ENCODE data around the gene PIGQ. TPM values are rescaled to one million over a fixed set of nuclear protein-coding genes. Genes with fewer than 3 reads are reported as not detected.

The PIGQ gene
- total RNA-seq, 5 donors from 2014 or later (not counting 1 experiment from before 2014, with no cell fraction given): 38.2 to 86.9 (median 63.1) TPM

- ChIA-PET CTCF (no interaction called here), POLR2A (no interaction called here)
- WGBS (ENCODE audit: insufficient coverage): 1% methylated on average over 52 of the region's 55 CpGs
- DNase-seq (peak in 10 of 35 experiments; percentile 10 to 48 (median 20)), ATAC-seq (replicated peaks in 1 of 4) (peak; percentile 1 to 11 (median 7))
- Mint-ChIP-seq H3K27ac (peak overlapping the region; percentile 87 to 92), H3K27me3 (no peaks in the 10 kb centered on the region), H3K36me3 (no peaks in the 10 kb centered on the region), H3K9me3 (no peaks in the 10 kb centered on the region), H3K4me3 (peak overlapping the region; percentile 88 to 90 (median 88)), H3K4me1 (peaks cover 25 to 42% (median 38%) of the 10 kb centered on the region in 3 donors)
- Histone ChIP-seq H3K9me3 (no peaks in the 10 kb centered on the region), H3K4me3 (ENCODE audit: control insufficient read depth in 1 of 2, extremely low read depth in 1 of 2, low read length in 1 of 2) (peak overlapping the region; percentile 76 to 80), H3K36me3 (ENCODE audit: control insufficient read depth in 2 of 2, extremely low read depth in 1 of 2, insufficient read depth in 1 of 2, low read length in 1 of 2) (no peaks in the 10 kb centered on the region), H3K27ac (ENCODE audit: low read length) (peak overlapping the region; percentile 55), H3K4me1 (ENCODE audit: control insufficient read depth in 1 of 2, extremely low read depth in 1 of 2, insufficient read depth in 2 of 2, low read length in 2 of 2) (peaks cover 12 to 55% of the 10 kb centered on the region in 2 experiments), H3K27me3 (replicated peaks in 1 of 2; ENCODE audit: control insufficient read depth in 2 of 2, extremely low read depth in 1 of 2, insufficient read depth in 2 of 2, low read length in 1 of 2) (no peaks in the 10 kb centered on the region)
Measured at GRCh38 chr16:528111-529011, 41.4 kb upstream of the PIGQ start.

- Mint-ChIP-seq H3K36me3 (no peaks in the 10 kb centered on the region), H3K4me3 (peak overlapping the region; percentile 88 to 90 (median 88)), H3K27ac (peak overlapping the region; percentile 87 to 92), H3K4me1 (peaks cover 25 to 41% (median 38%) of the 10 kb centered on the region in 3 donors), H3K9me3 (no peaks in the 10 kb centered on the region), H3K27me3 (no peaks in the 10 kb centered on the region)
- Histone ChIP-seq H3K9me3 (no peaks in the 10 kb centered on the region), H3K27me3 (replicated peaks in 1 of 2; ENCODE audit: control insufficient read depth in 2 of 2, extremely low read depth in 1 of 2, insufficient read depth in 2 of 2, low read length in 1 of 2) (no peaks in the 10 kb centered on the region), H3K4me1 (ENCODE audit: control insufficient read depth in 1 of 2, extremely low read depth in 1 of 2, insufficient read depth in 2 of 2, low read length in 2 of 2) (peaks cover 12 to 59% of the 10 kb centered on the region in 2 experiments), H3K4me3 (ENCODE audit: control insufficient read depth in 1 of 2, extremely low read depth in 1 of 2, low read length in 1 of 2) (peak overlapping the region; percentile 76 to 80), H3K36me3 (ENCODE audit: control insufficient read depth in 2 of 2, extremely low read depth in 1 of 2, insufficient read depth in 1 of 2, low read length in 1 of 2) (no peaks in the 10 kb centered on the region), H3K27ac (ENCODE audit: low read length) (peak overlapping the region; percentile 55)
- CTCF ChIA-PET: no interaction called here
- peak in 11 of 35 experiments; percentile 10 to 41 (median 20) for DNase-seq
- POLR2A ChIA-PET: no interaction called here
- 29% methylated on average over 11 of the region's 12 CpGs for WGBS (ENCODE audit: insufficient coverage)
- no peak for ATAC-seq (replicated peaks in 1 of 4)
Measured at GRCh38 chr16:529012-529575, 40.7 kb upstream of the PIGQ start.

DNA sequence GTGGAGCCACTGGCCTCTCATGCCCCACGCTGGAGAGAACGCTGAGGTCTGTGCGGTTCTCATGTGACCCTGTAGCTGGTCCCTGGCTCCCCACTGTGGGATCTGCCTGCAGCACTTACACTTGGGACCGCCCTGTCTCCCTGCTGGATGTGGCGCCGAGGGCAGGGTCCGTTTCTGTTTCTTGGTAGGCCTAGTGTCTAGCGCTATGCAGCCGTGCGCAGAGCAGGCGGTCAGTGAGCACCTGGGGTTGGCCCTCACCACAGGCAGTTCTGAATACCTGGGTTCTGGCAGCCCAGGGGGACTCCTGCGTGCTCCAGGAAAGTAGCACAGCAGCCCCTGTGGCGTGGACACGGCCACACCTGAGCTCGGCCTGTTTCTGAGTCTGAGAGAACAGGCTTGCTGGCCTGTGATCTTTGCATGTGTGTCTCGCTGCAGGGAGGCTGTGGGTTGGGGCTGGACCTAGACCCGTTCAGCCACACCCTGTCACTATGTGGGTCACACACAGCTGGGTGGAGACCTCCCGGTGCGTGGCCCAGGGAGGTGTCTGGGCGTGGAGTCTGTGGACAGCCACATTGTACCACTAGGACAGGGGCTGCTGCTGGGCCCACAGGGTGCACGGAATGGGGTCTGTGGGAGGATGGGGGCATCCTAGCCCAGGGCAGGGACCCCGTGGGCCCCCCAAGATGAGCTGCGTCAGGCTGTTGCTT, 39.5 kb upstream of the PIGQ start:
- Histone ChIP-seq H3K9me3 (no peaks in the 10 kb centered on the region), H3K4me1 (ENCODE audit: control insufficient read depth in 1 of 2, extremely low read depth in 1 of 2, insufficient read depth in 2 of 2, low read length in 2 of 2) (peaks cover 12 to 50% of the 10 kb centered on the region in 2 experiments), H3K27ac (ENCODE audit: low read length) (no peak overlapping the region), H3K36me3 (ENCODE audit: control insufficient read depth in 2 of 2, extremely low read depth in 1 of 2, insufficient read depth in 1 of 2, low read length in 1 of 2) (peaks cover 0 to 2% of the 10 kb centered on the region in 2 donors), H3K4me3 (ENCODE audit: control insufficient read depth in 1 of 2, extremely low read depth in 1 of 2, low read length in 1 of 2) (no peak overlapping the region), H3K27me3 (replicated peaks in 1 of 2; ENCODE audit: control insufficient read depth in 2 of 2, extremely low read depth in 1 of 2, insufficient read depth in 2 of 2, low read length in 1 of 2) (no peaks in the 10 kb centered on the region)
- Mint-ChIP-seq H3K27ac (peak overlapping the region; percentile 28 to 36), H3K4me3 (peak overlapping the region; percentile 88 to 90 (median 88)), H3K27me3 (no peaks in the 10 kb centered on the region), H3K4me1 (peaks cover 25 to 36% (median 35%) of the 10 kb centered on the region in 3 donors), H3K36me3 (no peaks in the 10 kb centered on the region), H3K9me3 (no peaks in the 10 kb centered on the region)
- ATAC-seq (replicated peaks in 1 of 4) (no peak), DNase-seq (no peak)
- CTCF ChIA-PET: no interaction called here
- 79% methylated on average over 21 of the region's 23 CpGs for WGBS (ENCODE audit: insufficient coverage)
- POLR2A ChIA-PET: no interaction called here

DNA sequence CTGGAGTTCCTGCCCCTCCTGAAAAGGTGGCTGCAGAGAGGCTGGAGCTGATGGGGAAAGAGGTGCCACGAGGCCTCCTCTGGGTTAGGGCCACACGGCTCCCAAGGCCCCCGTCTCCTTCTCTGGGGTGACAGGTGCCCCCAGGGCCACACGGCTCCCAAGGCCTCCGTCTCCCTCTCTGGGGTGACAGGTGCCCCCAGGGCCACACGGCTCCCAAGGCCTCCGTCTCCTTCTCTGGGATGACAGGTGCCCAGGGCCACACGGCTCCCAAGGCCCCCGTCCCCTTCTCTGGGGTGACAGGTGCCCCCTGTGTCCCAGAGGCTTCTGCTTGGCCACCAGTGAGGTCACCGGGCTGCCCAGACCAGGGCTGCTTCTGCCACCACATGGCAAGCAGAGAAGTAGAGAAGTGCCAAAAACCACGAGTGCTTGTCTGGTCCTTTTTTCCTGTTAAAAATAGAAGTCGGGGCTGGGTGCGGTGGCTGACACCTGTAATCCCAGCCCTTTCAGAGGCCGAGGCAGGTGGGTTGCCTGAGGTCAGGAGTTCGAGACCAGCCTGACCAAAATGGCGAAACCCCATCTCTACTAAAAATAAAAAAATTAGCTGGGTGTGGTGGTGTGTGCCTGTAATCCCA, 38.2 kb upstream of the PIGQ start:
- H3K27ac Mint-ChIP-seq: no peak overlapping the region
- no peak for ATAC-seq (replicated peaks in 1 of 4)
- WGBS (ENCODE audit: insufficient coverage): 89% methylated on average over 11 of the region's 16 CpGs
- H3K4me1 Mint-ChIP-seq: peaks cover 21 to 24% (median 21%) of the 10 kb centered on the region in 3 donors
- ChIA-PET CTCF (no interaction called here), POLR2A (interaction anchor here in 1 of 2 donors (0.6 kb wide), 1 partner anchor 11 kb away, joined by 4 read pairs; no protein-coding TSS in a partner anchor)
- Histone ChIP-seq H3K27me3 (replicated peaks in 1 of 2; ENCODE audit: control insufficient read depth in 2 of 2, extremely low read depth in 1 of 2, insufficient read depth in 2 of 2, low read length in 1 of 2) (no peaks in the 10 kb centered on the region), H3K4me3 (ENCODE audit: control insufficient read depth in 1 of 2, extremely low read depth in 1 of 2, low read length in 1 of 2) (no peak overlapping the region), H3K4me1 (ENCODE audit: control insufficient read depth in 1 of 2, extremely low read depth in 1 of 2, insufficient read depth in 2 of 2, low read length in 2 of 2) (peaks cover 2 to 37% of the 10 kb centered on the region in 2 experiments), H3K36me3 (ENCODE audit: control insufficient read depth in 2 of 2, extremely low read depth in 1 of 2, insufficient read depth in 1 of 2, low read length in 1 of 2) (peaks cover under 1 to 9% of the 10 kb centered on the region in 2 donors), H3K27ac (ENCODE audit: low read length) (no peak overlapping the region), H3K9me3 (no peaks in the 10 kb centered on the region)
- no peaks in the 10 kb centered on the region for H3K9me3 Mint-ChIP-seq
- no peaks in the 10 kb centered on the region for H3K36me3 Mint-ChIP-seq
- H3K4me3 Mint-ChIP-seq: no peak overlapping the region
- H3K27me3 Mint-ChIP-seq: no peaks in the 10 kb centered on the region
- no peak for DNase-seq

DNA sequence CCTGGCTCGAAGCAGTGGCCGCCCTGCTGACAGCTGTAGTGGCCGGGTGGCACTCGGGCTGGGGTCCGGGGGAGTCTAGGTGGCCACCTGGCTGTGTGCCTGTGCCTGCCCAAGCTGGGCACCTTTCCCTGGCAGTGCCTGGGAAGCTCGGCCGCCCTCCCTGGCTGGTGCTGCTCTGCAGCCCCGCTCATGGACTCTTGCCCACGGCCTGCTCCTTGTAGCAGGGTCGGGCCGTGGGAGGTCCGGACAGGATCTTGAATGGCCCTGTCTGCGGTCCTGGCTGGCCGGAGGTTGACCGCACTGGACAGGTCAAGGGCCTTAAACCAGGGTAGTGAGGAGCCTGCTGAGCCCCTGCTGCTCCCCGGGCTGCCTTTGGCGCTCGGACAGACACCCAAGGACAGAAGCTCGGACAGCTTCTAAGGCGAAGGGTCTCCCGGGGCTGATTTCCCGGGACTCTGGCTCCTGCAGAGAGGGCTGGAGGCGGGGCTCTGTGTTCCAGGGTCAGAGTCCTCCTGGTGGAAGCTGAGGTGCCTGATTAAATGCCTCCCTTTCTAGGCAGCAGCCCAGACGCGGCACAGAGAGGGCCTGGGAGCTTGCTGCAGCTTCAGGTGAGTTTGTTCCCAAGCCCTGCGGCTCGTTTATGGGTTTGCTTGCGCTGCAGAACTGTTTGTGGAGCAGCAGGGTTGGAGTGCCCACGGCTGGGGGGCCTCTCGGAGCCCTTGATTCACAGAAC, 36.2 kb upstream of the PIGQ start:
- no peaks in the 10 kb centered on the region for H3K9me3 ChIP-seq
- H3K4me1 ChIP-seq (ENCODE audit: control insufficient read depth in 1 of 2, extremely low read depth in 1 of 2, insufficient read depth in 2 of 2, low read length in 2 of 2): peaks cover 0 to 30% of the 10 kb centered on the region in 2 experiments
- no peak overlapping the region for H3K27ac ChIP-seq (ENCODE audit: low read length)
- ATAC-seq (replicated peaks in 1 of 4) (no peak), DNase-seq (no peak)
- ChIA-PET POLR2A (interaction anchor here in 1 of 2 donors (0.7 kb wide), 1 partner anchor 35 kb away, joined by 3 read pairs; no protein-coding TSS in a partner anchor), CTCF (interaction anchor here in 1 of 2 donors (0.6 kb wide), 1 partner anchor 110 kb away, joined by 4 read pairs; no protein-coding TSS in a partner anchor)
- no peaks in the 10 kb centered on the region for H3K27me3 ChIP-seq (replicated peaks in 1 of 2; ENCODE audit: control insufficient read depth in 2 of 2, extremely low read depth in 1 of 2, insufficient read depth in 2 of 2, low read length in 1 of 2)
- Mint-ChIP-seq H3K9me3 (no peaks in the 10 kb centered on the region), H3K4me3 (no peak overlapping the region), H3K4me1 (peaks cover 17 to 22% (median 19%) of the 10 kb centered on the region in 3 donors), H3K36me3 (no peaks in the 10 kb centered on the region), H3K27me3 (no peaks in the 10 kb centered on the region), H3K27ac (no peak overlapping the region)
- peaks cover 9 to 23% of the 10 kb centered on the region in 2 donors for H3K36me3 ChIP-seq (ENCODE audit: control insufficient read depth in 2 of 2, extremely low read depth in 1 of 2, insufficient read depth in 1 of 2, low read length in 1 of 2)
- 94% methylated on average over 28 of the region's 30 CpGs for WGBS (ENCODE audit: insufficient coverage)
- no peak overlapping the region for H3K4me3 ChIP-seq (ENCODE audit: control insufficient read depth in 1 of 2, extremely low read depth in 1 of 2, low read length in 1 of 2)
